Fibroblast of skin of abdomen (primary cell): ENCODE data around the gene CRB1.
"Not testable (repeated sequence)": the region's sequence is repeated elsewhere in the genome, so short reads cannot be mapped to it uniquely, and the experiment has no call there.

Experiments used
- DNase-seq: peaks from one replicate; pipeline ENCODE4 v3.0.0-alpha.2; 2013

The CRB1 gene

GRCh38 chr1:197402189-197402588 is 134.1 kb downstream of the CRB1 start:
- no peak for DNase-seq

GRCh38 chr1:197404774-197405173 is 136.7 kb downstream of the CRB1 start:
- DNase-seq: not testable (repeated sequence)

GRCh38 chr1:197405614-197406013 is 137.6 kb downstream of the CRB1 start:
- DNase-seq: not testable (repeated sequence)

GRCh38 chr1:197413564-197413963 is 145.5 kb downstream of the CRB1 start:
- DNase-seq: no peak

- no peak for DNase-seq
These were observed 147.2 kb downstream of the CRB1 start for GRCh38 chr1:197415221-197415620.

- no peak for DNase-seq
These were observed 150.6 kb downstream of the CRB1 start for GRCh38 chr1:197418693-197419092.

- no peak for DNase-seq
These were observed 154.9 kb downstream of the CRB1 start for GRCh38 chr1:197422993-197423392.

GRCh38 chr1:197424380-197424779 is 156.3 kb downstream of the CRB1 start:
- DNase-seq: no peak

- DNase-seq: no peak
These were observed 161.3 kb downstream of the CRB1 start for GRCh38 chr1:197429372-197429771.

GRCh38 chr1:197435224-197435623 is 167.2 kb downstream of the CRB1 start:
- DNase-seq: no peak

GRCh38 chr1:197437601-197438000 is 169.5 kb downstream of the CRB1 start:
- DNase-seq: no peak

GRCh38 chr1:197438010-197438790 is 170.1 kb downstream of the CRB1 start:
- DNase-seq: peak; percentile 59

- DNase-seq: no peak
These were observed 171.7 kb downstream of the CRB1 start for GRCh38 chr1:197439708-197440280.

GRCh38 chr1:197440715-197441114 is 172.7 kb downstream of the CRB1 start:
- peak; percentile 64 for DNase-seq

GRCh38 chr1:197441999-197442414 is 174.0 kb downstream of the CRB1 start:
- DNase-seq: peak; percentile 72

GRCh38 chr1:197444755-197445154 is 176.7 kb downstream of the CRB1 start:
- DNase-seq: peak; percentile 46

- DNase-seq: no peak
These were observed 180.2 kb downstream of the CRB1 start for GRCh38 chr1:197448121-197448779.

GRCh38 chr1:197451381-197451780 is 183.3 kb downstream of the CRB1 start:
- peak; percentile 90 for DNase-seq

- DNase-seq: no peak
These were observed 185.5 kb downstream of the CRB1 start for GRCh38 chr1:197453376-197454058.

- no peak for DNase-seq
These were observed 194.5 kb downstream of the CRB1 start for GRCh38 chr1:197462539-197462938.

GRCh38 chr1:197463142-197463541 is 195.1 kb downstream of the CRB1 start:
- DNase-seq: no peak

- DNase-seq: peak; percentile 93
These were observed 196.0 kb downstream of the CRB1 start for GRCh38 chr1:197464044-197464443.
